Common myeloid progenitor, CD34-positive (primary cell): Measurements from ENCODE around the gene FAM107A.

Experiments
- CTCF ChIA-PET: fragments of 350-600 bp; sonication (Branson Sonifier 250); formaldehyde crosslinking; loops from one replicate; lab custom pipeline; 2021; ENCODE audit warnings: antibody characterized with exemption; lab: Charles Lee
- POLR2A ChIA-PET: fragments of 350-600 bp; sonication (Branson Sonifier 250); formaldehyde crosslinking; loops from one replicate; lab custom pipeline; 2021; ENCODE audit warnings: antibody characterized with exemption; lab: Charles Lee
- DNase-seq, 3 donors: peaks; one replicate each; pipeline versions ENCODE4 v3.0.0 to v3.0.0-alpha.2; 2013
- H3K27ac ChIP-seq, 2 experiments: 1 replicate in 1 of 2; 2 replicates in 1 of 2; pipeline ENCODE4 v1.7.0; 2013; ENCODE audit warnings: inconsistent platforms in 2 of 2, low read length in 2 of 2, mild to moderate bottlenecking in 2 of 2, low read depth in 1 of 2, moderate library complexity in 1 of 2; ENCODE audit not compliant: severe bottlenecking in 2 of 2, insufficient read depth in 1 of 2, poor library complexity in 1 of 2
- H3K27me3 ChIP-seq, 5 experiments: replicated peaks in 2 of 5; 1 replicate in 3 of 5; 2 replicates in 2 of 5; pipeline versions ENCODE4 v1.6.1 to v1.7.0; 2013; ENCODE audit warnings: low read length in 4 of 5, mild to moderate bottlenecking in 2 of 5, moderate library complexity in 2 of 5, inconsistent platforms in 1 of 5; ENCODE audit not compliant: insufficient read depth in 5 of 5, control insufficient read depth in 4 of 5
- H3K36me3 ChIP-seq, 4 experiments: 1 replicate in 2 of 4; 2 replicates in 2 of 4; pipeline versions ENCODE4 v1.6.1 to v1.7.0; 2013; ENCODE audit warnings: low read length in 3 of 4, control low read depth in 1 of 4, mild to moderate bottlenecking in 1 of 4; ENCODE audit not compliant: control insufficient read depth in 4 of 4, insufficient read depth in 4 of 4
- H3K4me1 ChIP-seq, 4 experiments: 1 replicate in 3 of 4; 2 replicates in 1 of 4; pipeline versions ENCODE4 v1.6.1 to v1.7.1; 2013; ENCODE audit warnings: low read length in 3 of 4, mild to moderate bottlenecking in 3 of 4, control low read depth in 1 of 4, inconsistent platforms in 1 of 4, moderate library complexity in 1 of 4; ENCODE audit not compliant: control insufficient read depth in 4 of 4, insufficient read depth in 4 of 4; ENCODE audit errors: control extremely low read depth in 1 of 4
- H3K4me3 ChIP-seq, 7 experiments: 1 replicate in 4 of 7; 2 replicates in 3 of 7; pipeline versions ENCODE4 v1.5.1 to v1.7.0; 2013; ENCODE audit warnings: mild to moderate bottlenecking in 7 of 7, low read length in 6 of 7, moderate library complexity in 6 of 7, inconsistent platforms in 2 of 7, low read depth in 2 of 7, control low read depth in 1 of 7; ENCODE audit not compliant: insufficient read depth in 4 of 7, control insufficient read depth in 1 of 7; ENCODE audit errors: extremely low read depth in 1 of 7
- H3K9me3 ChIP-seq, 5 experiments: 1 replicate in 4 of 5; 2 replicates in 1 of 5; pipeline versions ENCODE4 v1.6.1 to v1.7.1; 2013; ENCODE audit warnings: low read length in 4 of 5, mild to moderate bottlenecking in 2 of 5, inconsistent platforms in 1 of 5, low read depth in 1 of 5, moderate library complexity in 1 of 5; ENCODE audit not compliant: control insufficient read depth in 4 of 5, insufficient read depth in 2 of 5; ENCODE audit errors: control extremely low read depth in 1 of 5
- WGBS: methylation state at CpG from one replicate; pipeline ENCODE4 v1.1.5; 2013; ENCODE audit not compliant: insufficient coverage; 5-methylcytosine and 5-hydroxymethylcytosine counted together

Gene FAM107A

GRCh38 chr3:58608648-58609047 is 31.5 kb upstream of the FAM107A start:
- Histone ChIP-seq H3K9me3 (peaks cover 0 to 8% (median 3%) of the 10 kb centered on the region in 5 experiments), H3K4me3 (no peak overlapping the region), H3K36me3 (no peaks in the 10 kb centered on the region), H3K27me3 (peaks cover 0 to 11% (median 0%) of the 10 kb centered on the region in 5 experiments), H3K27ac (no peak overlapping the region), H3K4me1 (no peaks in the 10 kb centered on the region)
- ChIA-PET CTCF (interaction anchor here (1.2 to 2.0 kb wide), 3 partner anchors 9 to 24 kb away, joined by 3 to 8 read pairs (median 3); no protein-coding TSS in a partner anchor), POLR2A (no interaction called here)
- WGBS, result 96% methylated on average over 5 of the region's 5 CpGs
- DNase-seq, result no peak

DNA sequence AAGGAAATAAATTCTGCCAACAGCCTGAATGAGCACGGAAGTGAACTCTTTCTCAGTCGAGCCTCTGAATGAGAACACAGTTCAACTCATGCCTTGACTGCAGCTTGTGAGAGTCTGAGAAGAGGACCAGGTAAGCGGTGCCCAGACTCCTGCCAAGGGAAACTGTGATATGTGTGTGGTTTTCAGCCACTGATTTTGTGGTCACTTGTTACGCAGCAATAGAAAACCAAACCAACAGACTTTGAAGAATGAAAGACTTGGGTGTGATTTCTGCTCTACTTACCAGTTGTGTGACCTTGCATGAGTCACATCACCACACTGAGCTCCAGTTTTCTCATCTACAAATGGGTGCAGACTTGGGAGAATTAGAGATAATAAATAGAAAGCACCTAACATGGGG is 30.6 kb upstream of the FAM107A start:
- no peaks in the 10 kb centered on the region for H3K4me1 ChIP-seq
- POLR2A ChIA-PET, result no interaction called here
- no peak for DNase-seq

GRCh38 chr3:58606693-58607092 is 29.5 kb upstream of the FAM107A start:
- H3K9me3 ChIP-seq, result peaks cover 0 to 8% (median 3%) of the 10 kb centered on the region in 5 experiments
- no peaks in the 10 kb centered on the region for H3K4me1 ChIP-seq
- 100% methylated on average over 1 of the region's 1 CpG for WGBS
- H3K4me3 ChIP-seq, result no peak overlapping the region
- no peak for DNase-seq
- peaks cover 0 to 14% (median 0%) of the 10 kb centered on the region in 5 experiments for H3K27me3 ChIP-seq
- POLR2A ChIA-PET, result no interaction called here
- H3K27ac ChIP-seq, result no peak overlapping the region
- CTCF ChIA-PET, result interaction anchor here (0.9 to 1.6 kb wide), 3 partner anchors 11 to 36 kb away, joined by 3 read pairs; no protein-coding TSS in a partner anchor
- H3K36me3 ChIP-seq, result no peaks in the 10 kb centered on the region

More for the DNA sequence above, 30.6 kb upstream of the FAM107A start:
- peaks cover 0 to 8% (median 3%) of the 10 kb centered on the region in 5 experiments for H3K9me3 ChIP-seq
- 80% methylated on average over 4 of the region's 4 CpGs for WGBS
- CTCF ChIA-PET, result interaction anchor here (1.0 to 2.0 kb wide), 4 partner anchors 10 to 124 kb away, joined by 3 to 8 read pairs (median 3); no protein-coding TSS in a partner anchor
- no peak overlapping the region for H3K27ac ChIP-seq
- no peak overlapping the region for H3K4me3 ChIP-seq
- peaks cover 0 to 14% (median 0%) of the 10 kb centered on the region in 5 experiments for H3K27me3 ChIP-seq
- H3K36me3 ChIP-seq, result no peaks in the 10 kb centered on the region

DNA sequence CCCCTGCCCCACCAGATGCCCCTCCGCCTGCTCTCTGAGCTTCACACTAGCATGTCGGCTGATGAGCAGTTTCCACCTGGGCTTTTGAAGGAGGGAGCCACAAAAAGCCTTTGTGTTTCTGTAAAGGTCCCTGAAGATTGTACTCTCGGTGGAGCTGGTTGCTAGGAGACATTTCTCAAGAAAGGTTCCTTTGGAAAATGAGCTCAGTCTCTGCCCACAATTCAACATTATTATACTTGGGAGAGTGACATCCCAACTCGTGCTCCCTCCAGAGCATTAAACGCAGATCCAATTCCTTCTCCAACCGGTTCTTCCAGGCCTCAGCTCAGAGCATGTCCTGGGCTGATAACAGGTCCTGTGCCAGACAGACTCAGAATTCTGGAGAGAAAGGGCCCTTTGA is 26.8 kb upstream of the FAM107A start:
- H3K27ac ChIP-seq, result no peak overlapping the region
- no peaks in the 10 kb centered on the region for H3K4me1 ChIP-seq
- no peak for DNase-seq
- 95% methylated on average over 6 of the region's 6 CpGs for WGBS
- POLR2A ChIA-PET, result no interaction called here
- peaks cover 0 to 16% (median 0%) of the 10 kb centered on the region in 5 experiments for H3K27me3 ChIP-seq
- no peaks in the 10 kb centered on the region for H3K36me3 ChIP-seq
- H3K4me3 ChIP-seq, result no peak overlapping the region
- H3K9me3 ChIP-seq, result peaks cover 0 to 8% (median 3%) of the 10 kb centered on the region in 5 experiments
- CTCF ChIA-PET, result interaction anchor here (0.8 kb wide), 1 partner anchor 296 kb away, joined by 3 read pairs; no protein-coding TSS in a partner anchor

DNA sequence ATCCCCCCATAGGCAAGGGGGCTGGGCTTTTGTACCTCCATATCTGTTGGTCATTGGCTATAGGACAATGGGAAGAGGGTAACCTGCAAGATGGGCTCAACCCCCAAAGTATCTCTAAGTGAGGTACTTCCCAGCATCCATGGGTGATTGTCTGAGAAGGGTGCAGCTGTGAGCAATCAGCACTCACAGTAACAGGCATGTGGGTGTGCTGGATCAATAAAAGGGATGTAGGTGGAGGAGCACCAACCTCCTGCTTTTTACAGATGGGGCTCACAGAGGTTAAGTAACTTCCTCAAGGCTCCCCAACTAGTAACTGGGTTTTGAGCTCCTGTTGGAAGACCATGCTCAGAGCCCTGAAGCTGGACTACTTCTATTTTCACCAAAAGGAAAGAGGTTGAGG is 26.4 kb upstream of the FAM107A start:
- POLR2A ChIA-PET, result no interaction called here
- Histone ChIP-seq H3K27me3 (peaks cover 0 to 16% (median 0%) of the 10 kb centered on the region in 5 experiments), H3K27ac (no peak overlapping the region), H3K9me3 (peaks cover 0 to 8% (median 3%) of the 10 kb centered on the region in 5 experiments), H3K36me3 (no peaks in the 10 kb centered on the region), H3K4me3 (no peak overlapping the region), H3K4me1 (no peaks in the 10 kb centered on the region)
- CTCF ChIA-PET, result interaction anchor here (0.8 to 0.9 kb wide), 2 partner anchors 18 to 296 kb away, joined by 3 read pairs; no protein-coding TSS in a partner anchor
- DNase-seq, result no peak

DNA sequence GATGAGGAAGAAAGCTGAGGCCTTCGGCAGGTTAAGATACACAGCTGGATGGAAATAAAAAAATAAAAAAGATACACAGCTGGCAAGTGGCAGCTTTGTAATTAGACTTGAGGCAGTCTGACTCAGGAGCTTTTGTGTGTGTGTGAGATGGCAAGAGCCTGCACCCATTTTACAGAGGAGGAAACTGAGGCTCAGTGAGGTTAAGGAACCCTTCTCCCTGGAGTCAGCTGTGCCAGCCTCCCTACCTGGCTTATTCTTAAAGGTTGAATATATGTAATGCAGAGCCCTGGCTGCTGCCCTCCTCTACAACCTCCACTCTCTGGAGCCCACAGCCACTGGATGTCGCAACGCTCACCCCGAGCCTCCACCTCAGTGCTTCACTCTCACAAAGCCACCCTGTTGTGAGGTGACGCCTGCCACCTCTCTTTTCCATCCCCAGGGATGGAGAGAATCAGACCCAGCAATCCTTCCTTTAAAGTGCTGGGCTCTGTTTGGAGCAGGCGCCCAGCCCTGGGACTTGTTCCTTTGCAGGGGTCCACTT is 20.6 kb upstream of the FAM107A start:
- Histone ChIP-seq H3K4me1 (no peaks in the 10 kb centered on the region), H3K27me3 (peaks cover 0 to 4% (median 0%) of the 10 kb centered on the region in 5 experiments), H3K27ac (no peak overlapping the region), H3K9me3 (no peaks in the 10 kb centered on the region), H3K4me3 (no peak overlapping the region), H3K36me3 (no peaks in the 10 kb centered on the region)
- DNase-seq, result no peak
- POLR2A ChIA-PET, result no interaction called here
- WGBS, result 88% methylated on average over 4 of the region's 6 CpGs
- CTCF ChIA-PET, result interaction anchor here (1.3 kb wide), 1 partner anchor 13 kb away, joined by 4 read pairs; no protein-coding TSS in a partner anchor

DNA sequence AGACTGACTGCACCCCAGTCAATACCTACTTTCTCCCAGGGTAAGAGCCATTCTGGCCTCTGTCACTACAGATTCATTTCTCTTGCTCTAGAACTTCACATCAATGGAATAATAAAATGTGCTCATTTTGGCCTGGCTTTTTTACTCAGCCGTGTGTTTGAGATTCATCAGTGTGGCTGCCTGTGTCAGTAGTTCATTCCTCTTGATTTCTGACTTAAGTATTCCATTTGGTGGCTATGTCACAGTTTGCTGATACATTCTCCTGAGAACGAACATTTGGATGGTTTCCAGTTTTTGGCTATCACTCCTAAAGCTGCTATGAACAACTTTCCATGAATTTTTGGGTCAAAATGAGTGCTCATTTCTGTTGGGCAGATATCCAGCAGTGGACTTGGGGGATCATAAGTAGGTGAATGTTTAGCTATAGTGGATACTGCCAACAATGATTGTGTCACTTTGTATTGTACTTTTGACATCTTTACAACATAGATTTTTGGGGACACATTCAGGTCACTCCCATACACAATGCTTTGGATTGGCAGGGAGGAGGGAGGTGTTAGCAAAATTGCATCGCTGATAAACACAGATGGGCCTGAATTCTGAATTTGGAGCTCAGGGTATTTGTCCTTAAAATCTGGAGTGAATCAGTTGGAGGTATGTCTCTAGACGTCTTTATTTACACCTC is 19.8 kb upstream of the FAM107A start:
- H3K9me3 ChIP-seq, result no peaks in the 10 kb centered on the region
- H3K27me3 ChIP-seq, result peaks cover 0 to 4% (median 0%) of the 10 kb centered on the region in 5 experiments
- POLR2A ChIA-PET, result no interaction called here
- no peak overlapping the region for H3K4me3 ChIP-seq
- no peak for DNase-seq
- WGBS, result 95% methylated on average over 2 of the region's 4 CpGs
- no peaks in the 10 kb centered on the region for H3K4me1 ChIP-seq
- no peak overlapping the region for H3K27ac ChIP-seq
- no peaks in the 10 kb centered on the region for H3K36me3 ChIP-seq
- CTCF ChIA-PET, result interaction anchor here (1.3 kb wide), 1 partner anchor 14 kb away, joined by 4 read pairs; no protein-coding TSS in a partner anchor
